Heart right ventricle (tissue), 16 donors: ENCODE data around the gene CDH15. TPM values are rescaled to one million over a fixed set of nuclear protein-coding genes. Genes with fewer than 3 reads are reported as not detected.

Experiments
- ATAC-seq, 8 donors: fragments of 200-7000 bp; cut with Tn5 transposase; one replicate each; pipeline ENCODE4 v1.9.1; 2020; ENCODE audit warnings: mild to moderate bottlenecking in 8 of 8, moderate library complexity in 8 of 8, moderate number of reproducible peaks in 1 of 8
- DNase-seq, 2 donors: peaks; one replicate each; pipeline ENCODE4 v3.0.0-alpha.2; 2020
- H3K27ac ChIP-seq, 10 donors: fragments of 200-600 bp; sonication (generic) in 2 of 10; one replicate each; pipeline versions ENCODE4 v1.5.0 to v1.8.0; 2020 to 2022; ENCODE audit warnings: mild to moderate bottlenecking in 3 of 10
- H3K27me3 ChIP-seq, 7 donors: fragments of 200-600 bp; one replicate each; pipeline ENCODE4 v1.8.0; 2021 to 2022; ENCODE audit warnings: mild to moderate bottlenecking in 2 of 7
- H3K36me3 ChIP-seq, 9 donors: fragments of 200-600 bp; sonication (generic) in 1 of 9; one replicate each; pipeline versions ENCODE4 v1.5.0 to v1.8.0; 2020 to 2022; ENCODE audit warnings: mild to moderate bottlenecking in 2 of 9
- H3K4me1 ChIP-seq, 9 donors: fragments of 200-600 bp; sonication (generic) in 1 of 9; one replicate each; pipeline versions ENCODE4 v1.5.0 to v1.8.0; 2020 to 2022; ENCODE audit warnings: mild to moderate bottlenecking in 4 of 9
- H3K4me3 ChIP-seq, 10 donors: fragments of 200-600 bp; sonication (generic) in 2 of 10; one replicate each; pipeline versions ENCODE4 v1.5.0 to v1.8.0; 2020 to 2022; ENCODE audit warnings: mild to moderate bottlenecking in 7 of 10, moderate library complexity in 2 of 10
- H3K9me3 ChIP-seq, 11 donors: fragments of 200-600 bp in 10 of 11; sonication (generic) in 2 of 11; one replicate each; pipeline versions ENCODE4 v1.5.0 to v1.8.0; 2013 to 2022; ENCODE audit warnings: mild to moderate bottlenecking in 2 of 11, control low read depth in 1 of 11, moderate library complexity in 1 of 11
- WGBS, 2 donors: extraction: QIAGEN DNeasy Blood & Tissue Kit; methylation state at CpG; one replicate each; pipeline ENCODE4 v1.1.7; 2013; ENCODE audit warnings: inconsistent platforms in 1 of 2; 5-methylcytosine and 5-hydroxymethylcytosine counted together
- intact Hi-C, 10 donors: fragments of 100-400 bp; cut with DNase I; formaldehyde crosslinking; loops; one replicate each; pipeline versions ENCODE4 v1.11.1 to v1.14.2; 2022
- polyA plus RNA-seq, 2 donors: library from polyadenylated mRNA; stranded (reverse); fragments of 200-250 nt; gene quantifications; one replicate each; pipeline ENCODE4 v1.2.3, GENCODE V29; 2013
- total RNA-seq, 10 donors: library from RNA; stranded (reverse); fragmentation: NEBNext Ultra II Directional in 3 of 10; extraction: Animal tissue kit (Norgen Biotek cat#: 25700) in 3 of 10; gene quantifications; one replicate each; pipeline versions ENCODE4 v1.2.1 to v1.2.4, GENCODE V29; 2021 to 2023
- TF ChIP-seq, protein P1 (sequence below), 9 donors: fragments of 200-600 bp; sonication (generic) in 2 of 9; IDR thresholded peaks; one replicate each; pipeline versions ENCODE4 v1.5.0 to v1.8.0; 2021 to 2022; ENCODE audit warnings: antibody characterized with exemption in 9 of 9, mild to moderate bottlenecking in 5 of 9, moderate library complexity in 1 of 9
- donor health status: Arrhythmogenic right ventricular cardiomyopathy.
- donor health status: ischemic (EF 13 %, LVEDD 7.1; RV severe dilation, severe dysfunction).
- donor health status: healthy with polysubstance abuse.
- donor health status: DM: no; HTN: yes; CAD: no.
- donor health status: DM: no; HTN: no; CAD: no.
- donor health status: ischemic (EF 25% LVEDD 6.9; RV normal size, moderate dysfunction).
- donor health status: ischemic (EF 25% LVEDD 5.7; RV mildly dilated, moderate dysfunction).
- donor health status: healthy.
- donor health status: DM: yes; HTN: yes; CAD: no.
- donor health status: Ischemic cardiomyopathy.
- donor health status: ischemic (EF 35%, LVEDD 5.7; RV mildly dilated, moderate dysfunction).
- donor health status: nonischemic (EF 11% LVEDD 7.7; RV severe dilation, severe dysfunction).
- donor health status: DM: yes; HTN: yes; CAD: no.
- donor health status: PGD.
- donor health status: ischemic (EF 29% LVEDD 5.4; RV normal size, mild dysfunction).
- donor health status: nonischemic (EF 23%, LVEDD 6.1; RV moderate dilation, normal function).

Gene CDH15
- total and polyA plus RNA-seq, 12 donors, result 0.08 to 0.45 (median 0.16) TPM; not detected in 9

- DNase-seq (no peak), ATAC-seq (no peak)
- no peaks in the 10 kb centered on the region for H3K4me1 ChIP-seq
- intact Hi-C loops, result no loop called here
- 97% methylated on average over 25 of the region's 25 CpGs for WGBS, 2 donors
- H3K36me3 ChIP-seq, result peaks cover 0 to 85% (median 41%) of the 10 kb centered on the region in 9 donors
- H3K4me3 ChIP-seq, result no peak overlapping the region
- H3K27ac ChIP-seq, result no peak overlapping the region
- TF ChIP-seq, protein P1, sequence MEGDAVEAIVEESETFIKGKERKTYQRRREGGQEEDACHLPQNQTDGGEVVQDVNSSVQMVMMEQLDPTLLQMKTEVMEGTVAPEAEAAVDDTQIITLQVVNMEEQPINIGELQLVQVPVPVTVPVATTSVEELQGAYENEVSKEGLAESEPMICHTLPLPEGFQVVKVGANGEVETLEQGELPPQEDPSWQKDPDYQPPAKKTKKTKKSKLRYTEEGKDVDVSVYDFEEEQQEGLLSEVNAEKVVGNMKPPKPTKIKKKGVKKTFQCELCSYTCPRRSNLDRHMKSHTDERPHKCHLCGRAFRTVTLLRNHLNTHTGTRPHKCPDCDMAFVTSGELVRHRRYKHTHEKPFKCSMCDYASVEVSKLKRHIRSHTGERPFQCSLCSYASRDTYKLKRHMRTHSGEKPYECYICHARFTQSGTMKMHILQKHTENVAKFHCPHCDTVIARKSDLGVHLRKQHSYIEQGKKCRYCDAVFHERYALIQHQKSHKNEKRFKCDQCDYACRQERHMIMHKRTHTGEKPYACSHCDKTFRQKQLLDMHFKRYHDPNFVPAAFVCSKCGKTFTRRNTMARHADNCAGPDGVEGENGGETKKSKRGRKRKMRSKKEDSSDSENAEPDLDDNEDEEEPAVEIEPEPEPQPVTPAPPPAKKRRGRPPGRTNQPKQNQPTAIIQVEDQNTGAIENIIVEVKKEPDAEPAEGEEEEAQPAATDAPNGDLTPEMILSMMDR (IDR thresholded peaks at IDR 0.05), result no peak
- H3K27me3 ChIP-seq, result no peaks in the 10 kb centered on the region
- H3K9me3 ChIP-seq, result peaks cover 0 to 22% (median 7%) of the 10 kb centered on the region in 11 donors
These were observed 26.0 kb upstream of the CDH15 start for GRCh38 chr16:89145406-89146161.

GRCh38 chr16:89146211-89147005 is 25.1 kb upstream of the CDH15 start:
- intact Hi-C loops, result no loop called here
- H3K9me3 ChIP-seq, result peaks cover 0 to 22% (median 7%) of the 10 kb centered on the region in 11 donors
- peaks cover 0 to 85% (median 37%) of the 10 kb centered on the region in 9 donors for H3K36me3 ChIP-seq
- DNase-seq, result no peak
- no peak for ATAC-seq
- H3K27ac ChIP-seq, result no peak overlapping the region
- TF ChIP-seq, protein P1 (IDR thresholded peaks at IDR 0.05), result no peak
- 97% methylated on average over 19 to 21 of the region's 21 CpGs for WGBS, 2 donors
- H3K27me3 ChIP-seq, result no peaks in the 10 kb centered on the region
- no peak overlapping the region for H3K4me3 ChIP-seq
- H3K4me1 ChIP-seq, result no peaks in the 10 kb centered on the region

DNA sequence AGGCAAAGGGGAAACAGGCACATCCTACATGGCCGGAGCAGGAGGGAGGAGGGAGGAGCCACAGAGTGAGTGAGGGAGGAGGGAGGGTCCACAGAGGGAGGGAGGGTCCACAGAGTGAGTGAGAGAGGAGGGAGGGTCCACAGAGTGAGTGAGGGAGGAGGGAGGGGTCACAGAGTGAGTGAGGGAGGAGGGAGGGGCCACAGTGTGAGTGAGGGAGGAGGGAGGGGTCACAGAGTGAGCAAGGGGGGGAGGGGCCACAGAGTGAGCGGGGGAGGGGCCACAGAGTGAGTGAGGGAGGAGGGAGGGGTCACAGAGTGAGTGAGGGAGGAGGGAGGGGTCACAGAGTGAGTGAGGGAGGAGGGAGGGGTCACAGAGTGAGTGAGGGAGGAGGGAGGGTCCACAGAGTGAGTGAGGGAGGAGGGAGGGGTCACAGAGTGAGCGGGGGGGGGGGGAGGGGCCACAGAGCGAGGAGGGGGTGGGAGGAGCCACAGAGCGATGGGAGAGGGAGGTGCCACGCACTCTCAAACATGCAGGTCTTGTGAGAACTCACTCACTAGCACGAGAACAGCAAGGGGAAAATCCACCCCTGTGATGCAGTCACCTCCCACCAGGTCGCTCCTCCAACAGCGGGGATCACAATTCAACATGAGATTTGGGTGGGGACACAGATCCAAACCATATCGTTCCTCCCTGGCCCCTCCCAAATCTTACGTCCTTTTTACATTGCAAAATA is 24.3 kb upstream of the CDH15 start:
- ATAC-seq (no peak), DNase-seq (no peak)
- WGBS, 2 donors, result 85 to 90% methylated on average over 10 of the region's 11 CpGs
- Histone ChIP-seq H3K9me3 (peaks cover 0 to 22% (median 7%) of the 10 kb centered on the region in 11 donors), H3K27ac (no peak overlapping the region), H3K4me1 (no peaks in the 10 kb centered on the region), H3K36me3 (peaks cover 0 to 85% (median 33%) of the 10 kb centered on the region in 9 donors), H3K27me3 (no peaks in the 10 kb centered on the region), H3K4me3 (no peak overlapping the region)
- TF ChIP-seq, protein P1 (IDR thresholded peaks at IDR 0.05), result no peak
- intact Hi-C loops, result no loop called here

DNA sequence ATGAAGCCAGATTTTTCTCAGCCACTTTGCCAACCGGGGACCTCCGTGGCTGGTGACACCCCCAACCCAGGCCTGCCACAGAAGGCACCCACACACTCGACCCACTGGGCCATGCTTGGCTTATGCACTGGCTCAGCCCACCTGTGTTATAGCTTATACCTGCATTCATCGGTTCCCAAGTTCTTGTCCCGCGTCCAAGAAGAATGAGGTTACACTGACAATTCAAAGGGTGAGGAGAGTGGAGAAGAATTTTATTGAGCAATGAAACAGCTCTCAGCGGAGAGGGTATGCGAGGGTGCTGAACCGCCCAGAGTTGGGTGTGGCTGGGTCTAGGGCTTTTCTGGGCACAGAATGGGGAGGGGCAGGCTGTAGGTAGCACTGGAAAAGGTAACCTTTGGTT is 22.2 kb upstream of the CDH15 start:
- no peak for ATAC-seq
- no peak for DNase-seq
- Histone ChIP-seq H3K36me3 (peaks cover 0 to 74% (median 33%) of the 10 kb centered on the region in 9 donors), H3K27ac (no peak overlapping the region), H3K4me3 (no peak overlapping the region), H3K9me3 (peaks cover 0 to 22% (median 7%) of the 10 kb centered on the region in 11 donors), H3K4me1 (peaks cover under 1 to 2% (median 1%) of the 10 kb centered on the region in 9 donors), H3K27me3 (no peaks in the 10 kb centered on the region)
- WGBS, 2 donors, result 95 to 97% methylated on average over 9 of the region's 9 CpGs
- intact Hi-C loops, result no loop called here
- TF ChIP-seq, protein P1 (IDR thresholded peaks at IDR 0.05), result no peak
